ENCODE results near the gene ERBB4.

DNA sequence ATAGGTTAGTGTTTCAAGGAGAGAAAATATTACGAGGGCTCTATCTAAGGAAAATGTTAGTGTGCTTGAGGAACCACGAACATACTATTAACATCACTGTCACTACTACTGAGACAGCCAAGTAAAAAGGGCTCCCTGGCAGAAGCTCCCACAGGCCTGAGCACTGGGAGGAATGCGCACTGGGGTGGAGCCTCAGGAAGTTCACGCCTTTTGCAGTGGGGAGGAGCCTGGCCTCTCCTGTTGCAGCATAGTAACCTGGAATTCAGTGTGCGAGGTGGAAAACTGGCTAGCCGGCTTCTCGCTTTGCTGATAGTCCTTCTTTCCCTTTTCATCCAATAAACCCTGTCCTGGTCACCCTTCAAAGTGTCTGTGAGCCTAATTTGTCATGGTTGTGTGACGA, 250.3 kb downstream of the ERBB4 start:
- TF ChIP-seq, protein P1, sequence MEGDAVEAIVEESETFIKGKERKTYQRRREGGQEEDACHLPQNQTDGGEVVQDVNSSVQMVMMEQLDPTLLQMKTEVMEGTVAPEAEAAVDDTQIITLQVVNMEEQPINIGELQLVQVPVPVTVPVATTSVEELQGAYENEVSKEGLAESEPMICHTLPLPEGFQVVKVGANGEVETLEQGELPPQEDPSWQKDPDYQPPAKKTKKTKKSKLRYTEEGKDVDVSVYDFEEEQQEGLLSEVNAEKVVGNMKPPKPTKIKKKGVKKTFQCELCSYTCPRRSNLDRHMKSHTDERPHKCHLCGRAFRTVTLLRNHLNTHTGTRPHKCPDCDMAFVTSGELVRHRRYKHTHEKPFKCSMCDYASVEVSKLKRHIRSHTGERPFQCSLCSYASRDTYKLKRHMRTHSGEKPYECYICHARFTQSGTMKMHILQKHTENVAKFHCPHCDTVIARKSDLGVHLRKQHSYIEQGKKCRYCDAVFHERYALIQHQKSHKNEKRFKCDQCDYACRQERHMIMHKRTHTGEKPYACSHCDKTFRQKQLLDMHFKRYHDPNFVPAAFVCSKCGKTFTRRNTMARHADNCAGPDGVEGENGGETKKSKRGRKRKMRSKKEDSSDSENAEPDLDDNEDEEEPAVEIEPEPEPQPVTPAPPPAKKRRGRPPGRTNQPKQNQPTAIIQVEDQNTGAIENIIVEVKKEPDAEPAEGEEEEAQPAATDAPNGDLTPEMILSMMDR (IDR thresholded peaks at IDR 0.05; ENCODE audit: insufficient read depth, low read depth, low read length): no peak
- no peak for TF ChIP-seq EZH2 (IDR thresholded peaks at IDR 0.05; ENCODE audit: insufficient read depth, low read length)

Data from astrocyte (in vitro differentiated cells and primary cell).